HG02840 (cell line): Measurements from ENCODE around the gene BEND5.
A peak's percentile ranks its signal among the peaks of the same experiment; 100 is the strongest.

Source experiments
- ATAC-seq: cut with Tn5 transposase; IDR thresholded peaks from one replicate; pipeline ENCODE4 v1.9.1; 2021; ENCODE audit warnings: mild to moderate bottlenecking, moderate library complexity, moderate number of reproducible peaks; ENCODE audit not compliant: unreplicated experiment, low FRiP score

Gene BEND5

DNA sequence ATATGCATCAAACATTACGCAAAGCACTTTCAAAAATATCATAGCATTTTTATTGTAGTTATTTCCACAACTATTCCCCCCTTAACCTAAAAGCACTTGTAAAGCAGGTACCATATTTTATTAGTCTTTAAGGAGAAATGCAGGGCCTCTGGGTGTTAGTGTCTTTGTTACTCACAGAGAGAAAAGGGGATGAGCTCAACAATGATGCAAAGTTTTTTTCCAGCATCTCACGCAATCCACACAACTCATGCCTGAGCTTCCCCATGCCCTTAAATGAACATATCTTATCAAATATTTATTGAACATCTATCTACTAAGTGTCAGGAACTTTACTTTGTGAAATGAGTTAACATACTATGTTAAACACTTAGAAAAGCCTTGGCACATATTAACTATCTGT is 50.6 kb downstream of the BEND5 start:
- ATAC-seq: no peak

- no peak for ATAC-seq
These were observed 51.2 kb downstream of the BEND5 start for GRCh38 chr1:48725341-48726046.

DNA sequence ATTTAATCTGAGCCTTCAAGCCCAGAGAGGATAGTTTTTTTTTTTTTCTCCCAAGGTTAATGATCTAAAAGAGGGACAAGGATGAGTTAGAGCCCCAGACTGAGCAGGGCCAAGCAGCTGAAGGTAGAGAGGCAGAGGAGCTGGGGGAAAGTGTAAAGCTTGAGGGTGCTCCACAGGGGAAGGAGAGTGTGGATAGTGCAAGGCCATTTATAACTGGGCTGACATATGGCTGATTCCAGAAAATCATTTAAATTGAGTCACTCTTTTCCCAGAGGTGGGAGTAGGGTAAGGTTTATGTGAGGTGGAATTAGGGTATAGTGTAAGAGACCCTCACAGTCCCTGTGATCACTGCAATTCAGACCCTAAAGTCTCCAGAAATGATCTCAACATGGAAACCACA is 55.8 kb downstream of the BEND5 start:
- no peak for ATAC-seq

DNA sequence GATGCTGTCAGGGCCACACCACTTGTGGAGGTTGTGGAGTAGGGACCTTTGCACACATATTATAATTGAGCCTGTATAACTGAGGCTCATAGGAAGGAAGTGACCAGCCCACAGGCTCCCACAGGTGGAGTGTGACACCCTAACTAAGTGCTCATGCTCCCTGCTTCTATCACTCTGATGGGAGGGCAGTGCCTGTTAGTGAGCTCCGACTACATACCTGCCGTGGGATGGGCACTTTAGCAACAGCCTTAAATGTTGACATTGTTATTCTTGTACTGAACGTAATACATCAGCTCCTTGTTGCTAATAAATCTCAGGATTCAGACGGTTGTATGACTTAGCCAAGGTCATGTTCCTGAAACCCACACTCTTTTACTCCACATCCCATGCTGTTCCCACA is 58.0 kb downstream of the BEND5 start:
- no peak for ATAC-seq

DNA sequence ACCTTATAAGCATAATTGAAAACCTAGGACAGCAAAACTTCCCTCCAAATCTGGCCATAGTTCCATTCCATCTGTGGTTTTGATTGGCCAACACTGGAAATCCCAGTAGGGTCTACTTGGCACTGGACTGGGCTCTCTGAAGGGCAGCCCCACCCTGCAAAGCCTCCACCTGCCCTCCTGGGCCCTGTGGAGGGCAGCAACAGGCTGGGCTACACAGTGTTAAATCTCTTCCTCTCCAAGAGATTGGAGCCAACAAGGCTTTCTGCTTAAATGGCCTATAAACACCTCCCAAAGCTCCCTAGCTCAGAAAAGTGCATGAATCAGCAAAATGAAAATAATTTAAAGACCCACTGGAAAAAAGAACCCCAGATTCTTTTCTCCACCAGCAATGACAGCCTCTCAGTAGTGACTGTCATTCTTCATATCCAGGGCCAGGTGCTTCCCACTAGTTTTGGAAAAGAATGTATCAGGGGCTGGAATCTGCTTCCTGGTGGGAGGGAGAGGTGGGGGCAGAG is 58.5 kb downstream of the BEND5 start:
- no peak for ATAC-seq

GRCh38 chr1:48717082-48717481 is 59.6 kb downstream of the BEND5 start:
- ATAC-seq: no peak

DNA sequence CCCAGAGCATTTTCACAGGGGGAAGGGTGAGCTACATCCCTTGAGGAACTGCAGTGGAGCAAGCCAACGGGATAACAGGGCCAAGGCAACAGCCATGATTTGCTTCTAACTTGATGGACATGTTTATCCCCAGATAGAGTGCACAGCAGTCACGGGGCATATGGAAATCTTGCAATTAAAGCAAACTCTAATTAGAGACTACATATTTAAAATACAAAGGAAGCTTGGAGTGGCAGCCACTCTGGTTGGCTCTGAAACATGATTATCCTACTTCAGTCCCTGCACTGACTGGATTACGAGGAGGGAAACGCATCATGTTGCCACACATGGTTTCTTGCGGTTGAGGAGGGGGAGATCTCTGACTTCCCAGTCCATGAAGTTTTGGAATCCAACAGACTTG is 60.8 kb downstream of the BEND5 start:
- ATAC-seq: no peak

DNA sequence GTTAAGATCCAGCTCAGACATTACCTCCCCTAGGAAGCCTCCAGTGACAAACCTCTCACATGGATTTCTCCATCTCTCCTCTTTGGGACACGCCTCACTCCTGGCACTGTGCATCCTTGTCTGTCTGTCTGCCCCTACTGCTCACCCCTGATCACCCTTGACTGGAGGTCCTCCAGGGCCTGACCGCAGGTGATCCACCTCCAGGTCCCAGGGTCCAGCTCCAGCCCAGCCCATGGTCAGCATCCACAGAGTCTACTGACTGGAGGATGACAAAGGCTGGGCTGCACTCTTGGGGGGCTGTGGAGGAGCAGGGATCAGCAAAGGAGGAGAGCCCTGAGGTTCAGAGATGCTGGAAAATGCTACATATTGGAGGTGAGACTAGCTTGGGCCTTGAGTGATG is 65.8 kb downstream of the BEND5 start:
- ATAC-seq: no peak

- no peak for ATAC-seq
These were observed 66.4 kb downstream of the BEND5 start for GRCh38 chr1:48710318-48710717.

GRCh38 chr1:48704736-48705135 is 72.0 kb downstream of the BEND5 start:
- ATAC-seq: no peak

DNA sequence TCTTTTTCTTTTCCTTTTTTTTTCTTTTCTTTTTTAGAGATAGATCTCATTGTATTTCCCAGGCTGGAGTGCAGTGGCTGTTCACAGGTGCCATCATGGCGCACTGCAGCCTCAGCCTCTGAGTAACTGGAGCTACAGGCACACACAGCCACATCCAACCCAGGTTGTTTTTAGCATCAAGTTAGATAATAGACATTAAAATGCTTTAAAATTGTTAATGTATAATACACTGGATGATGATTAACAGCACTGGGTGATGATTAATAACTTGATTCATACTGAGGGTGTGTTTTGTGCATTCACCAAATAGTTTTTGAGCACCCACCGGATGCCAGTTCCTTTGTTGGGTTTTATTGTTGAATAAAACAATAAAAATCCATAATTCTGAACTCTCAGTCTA is 75.2 kb downstream of the BEND5 start:
- no peak for ATAC-seq

- ATAC-seq: no peak
These were observed 79.5 kb downstream of the BEND5 start for GRCh38 chr1:48697066-48697707.

- ATAC-seq: no peak
These were observed 81.5 kb downstream of the BEND5 start for GRCh38 chr1:48695161-48695560.

DNA sequence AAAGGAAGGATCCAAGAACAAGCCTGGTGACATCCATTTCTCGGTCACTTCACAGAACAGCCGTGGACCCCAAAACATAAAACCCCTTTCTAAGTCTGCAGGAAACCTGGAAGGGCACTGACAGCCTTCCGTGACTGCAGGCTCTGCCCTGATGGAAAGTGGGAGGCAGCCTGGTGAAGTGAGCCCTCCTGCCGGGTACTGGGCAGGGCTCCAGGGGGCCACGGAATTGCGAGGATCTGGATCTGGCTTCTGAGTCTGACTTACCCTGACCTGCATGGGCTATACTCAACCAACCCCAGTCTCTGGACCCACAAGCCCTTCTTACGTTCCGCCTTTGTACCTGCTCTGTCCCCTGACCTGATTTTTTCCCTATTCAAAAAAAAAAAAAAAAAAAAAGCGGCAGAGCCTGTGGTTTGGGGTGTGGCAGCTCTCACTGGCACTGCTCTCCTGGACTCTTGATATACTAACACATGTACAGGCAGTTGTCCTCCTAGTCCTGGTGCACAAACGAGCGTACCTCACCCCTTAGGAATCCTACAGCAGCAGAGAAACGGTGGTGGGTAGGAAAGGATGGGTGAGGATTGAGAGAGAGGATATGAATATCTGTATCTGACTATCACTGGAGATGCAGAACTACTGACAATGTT is 82.9 kb downstream of the BEND5 start:
- no peak for ATAC-seq

DNA sequence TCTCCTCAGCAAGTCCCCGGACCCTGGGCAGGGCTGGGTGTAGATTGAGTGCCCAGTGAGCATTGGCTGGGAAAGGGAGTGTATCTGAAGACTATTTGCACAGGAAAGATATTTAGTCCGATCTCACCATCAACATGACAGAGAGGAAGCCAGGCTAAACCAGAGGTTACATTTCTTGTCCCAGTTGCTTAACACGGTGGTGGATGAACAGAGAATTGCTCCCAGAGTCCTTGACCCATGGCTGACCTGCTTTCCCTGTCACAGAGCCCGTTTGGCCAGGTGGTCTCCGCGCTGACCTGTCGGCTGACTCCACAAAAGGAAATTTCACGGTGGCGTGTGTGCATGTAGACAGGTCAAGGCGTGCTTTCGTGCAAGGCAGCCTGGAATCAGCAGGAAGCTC is 83.5 kb downstream of the BEND5 start:
- no peak for ATAC-seq

DNA sequence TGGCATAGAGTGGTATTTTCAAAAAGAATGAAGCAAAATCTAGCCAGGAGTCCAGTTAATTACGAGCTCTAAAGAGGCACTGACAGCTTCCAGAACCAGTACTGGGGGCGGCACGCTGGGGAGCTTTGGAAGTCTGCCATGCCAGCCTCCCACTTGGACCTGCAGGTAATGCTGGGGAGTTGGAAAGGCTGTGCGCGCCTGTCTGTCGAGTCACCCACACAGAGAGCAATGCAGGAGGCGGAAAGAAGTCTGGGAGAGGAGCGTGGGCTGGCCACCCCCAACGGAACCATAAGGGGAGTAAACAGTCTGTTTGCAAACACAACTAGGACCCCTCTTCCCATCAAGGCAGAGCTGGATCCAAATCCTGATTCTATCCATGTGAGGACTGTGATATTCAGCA is 84.5 kb downstream of the BEND5 start:
- ATAC-seq: no peak

GRCh38 chr1:48691429-48692001 is 85.2 kb downstream of the BEND5 start:
- ATAC-seq: peak; percentile 56

DNA sequence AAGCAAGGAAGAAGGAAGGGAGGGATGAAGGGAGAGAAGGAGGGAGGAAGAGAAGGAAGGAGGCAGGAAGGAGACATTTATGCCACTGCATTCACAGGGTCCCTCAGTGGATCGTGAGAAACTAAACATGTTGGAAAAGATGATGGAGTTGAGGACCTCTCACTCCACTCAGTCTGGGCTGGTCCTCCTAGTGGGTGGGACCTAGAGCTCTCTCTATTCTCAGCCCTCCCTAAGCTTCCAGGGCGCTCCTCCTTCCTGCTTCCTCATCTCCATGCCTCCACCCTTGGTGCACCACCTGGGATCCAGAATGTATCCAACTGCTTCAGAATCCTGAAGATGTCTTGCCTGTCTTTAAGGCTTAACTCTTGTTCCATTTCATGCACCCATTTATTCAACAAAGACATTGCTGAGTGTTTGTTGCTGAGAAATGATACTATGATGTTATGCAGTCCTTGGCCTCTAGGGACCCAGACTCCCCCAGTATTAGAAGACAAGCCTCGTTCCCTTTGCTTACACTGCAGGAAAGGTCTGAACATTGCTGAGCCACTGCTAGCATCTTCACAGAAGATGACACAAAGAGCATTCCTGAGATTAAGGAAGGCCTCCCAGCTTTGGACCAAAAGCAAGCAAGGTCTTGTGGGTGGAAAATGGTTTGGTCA is 88.5 kb downstream of the BEND5 start:
- ATAC-seq: peak; percentile 55

DNA sequence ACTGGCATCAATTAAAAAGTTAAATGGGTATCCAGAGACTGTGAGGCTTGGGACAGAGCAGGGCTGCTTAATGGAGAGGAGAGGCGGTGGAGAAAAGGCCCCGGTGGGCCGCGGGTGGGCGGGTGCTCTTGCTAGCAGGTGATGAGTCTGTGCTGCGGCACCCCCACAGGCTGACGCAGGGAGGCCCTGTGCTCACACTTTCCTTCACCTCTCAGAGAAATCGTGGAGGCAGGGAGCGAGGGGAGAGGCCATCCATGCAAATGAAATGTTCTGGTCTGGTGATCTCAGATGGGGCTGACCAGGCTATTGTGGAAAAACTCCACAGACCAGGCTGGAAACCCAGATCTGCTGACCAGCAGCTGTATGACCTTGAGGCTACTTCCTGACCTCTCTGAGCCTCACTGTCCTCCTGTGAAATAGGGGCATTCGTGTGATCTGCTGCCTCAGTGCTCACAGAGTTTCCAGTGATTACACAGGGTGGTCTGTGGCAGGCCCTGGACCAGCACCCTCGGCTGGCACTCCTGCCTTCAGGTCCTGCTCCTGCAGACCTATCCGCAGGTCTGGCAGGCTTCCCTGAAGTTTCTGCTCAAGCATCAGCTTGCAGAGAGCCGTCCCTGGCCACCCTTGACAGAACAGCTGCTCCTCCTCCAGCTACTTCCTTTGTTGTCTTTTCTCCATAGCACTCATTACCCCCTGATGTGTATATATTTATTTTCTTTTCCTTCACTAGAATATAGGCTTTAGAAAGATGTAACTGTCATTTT is 89.2 kb downstream of the BEND5 start:
- ATAC-seq: no peak

GRCh38 chr1:48686159-48686558 is 90.5 kb downstream of the BEND5 start:
- ATAC-seq: no peak
